SK-N-SH treated with all-trans-retinoic acid at 6 μM for 48 hours (cell line): Measurements from ENCODE around the gene KCNT1.

ENCODE experiments used
- POU6F1 ChIP-seq: fragments of 250-450 bp; sonication (Bioruptor Pico); IDR thresholded peaks from 2 replicates; pipeline ENCODE4 v1.8.0; 2021; ENCODE audit warnings: low read depth, mild to moderate bottlenecking, moderate library complexity, borderline replicate concordance
- PPARA ChIP-seq: fragments of 250-450 bp; sonication (Bioruptor Pico); IDR thresholded peaks from 2 replicates; pipeline ENCODE4 v1.5.0; 2020; ENCODE audit warnings: mild to moderate bottlenecking, borderline replicate concordance
- RARB ChIP-seq: fragments of 250-450 bp; sonication (Bioruptor Pico); IDR thresholded peaks from 2 replicates; pipeline ENCODE4 v1.8.0; 2021; ENCODE audit warnings: mild to moderate bottlenecking, moderate library complexity
- ZC3H10 ChIP-seq: fragments of 250-450 bp; sonication (Bioruptor Pico); IDR thresholded peaks from 2 replicates; pipeline ENCODE4 v1.5.1; 2021; ENCODE audit warnings: mild to moderate bottlenecking, moderate library complexity
- ZFP3 ChIP-seq: fragments of 250-450 bp; sonication (Bioruptor Pico); IDR thresholded peaks from 2 replicates; pipeline ENCODE4 v1.5.0; 2020; ENCODE audit warnings: mild to moderate bottlenecking, moderate library complexity
- ZNF8 ChIP-seq: fragments of 450-650 bp; formaldehyde crosslinking; IDR thresholded peaks from 2 replicates; pipeline ENCODE4 v1.5.0; 2020; ENCODE audit warnings: mild to moderate bottlenecking, moderate library complexity
- TF ChIP-seq, protein P1 (sequence below): fragments of 250-450 bp; sonication (Bioruptor Pico); IDR thresholded peaks from 2 replicates; pipeline ENCODE4 v1.8.0; 2020; ENCODE audit warnings: mild to moderate bottlenecking, moderate library complexity, borderline replicate concordance
- TF ChIP-seq, protein P2 (sequence below): fragments of 250-450 bp; sonication (Bioruptor Pico); IDR thresholded peaks from 2 replicates; pipeline ENCODE4 v1.5.1; 2020; ENCODE audit warnings: low read depth, mild to moderate bottlenecking, moderate library complexity

DNA sequence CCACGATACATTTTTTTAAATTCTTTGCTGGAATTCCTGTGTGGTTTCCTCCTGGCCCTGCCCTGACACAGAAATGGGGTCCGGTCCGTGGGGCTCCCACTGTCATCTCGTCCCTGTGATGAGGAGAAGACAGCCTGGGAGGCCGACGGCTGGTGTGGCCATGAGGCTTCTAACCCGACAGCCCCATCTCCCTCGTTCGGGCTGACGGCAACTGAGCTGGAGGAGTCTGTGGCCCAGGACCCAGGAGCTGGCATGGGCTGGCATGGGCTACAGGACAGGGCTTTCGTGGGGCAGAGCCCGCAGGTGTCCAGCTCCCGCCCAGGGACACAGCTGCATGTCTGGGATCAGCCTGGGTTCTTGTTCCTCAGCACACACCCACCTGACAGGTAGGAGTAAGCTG is 25.1 kb upstream of the KCNT1 start:
- TF ChIP-seq, protein P1, sequence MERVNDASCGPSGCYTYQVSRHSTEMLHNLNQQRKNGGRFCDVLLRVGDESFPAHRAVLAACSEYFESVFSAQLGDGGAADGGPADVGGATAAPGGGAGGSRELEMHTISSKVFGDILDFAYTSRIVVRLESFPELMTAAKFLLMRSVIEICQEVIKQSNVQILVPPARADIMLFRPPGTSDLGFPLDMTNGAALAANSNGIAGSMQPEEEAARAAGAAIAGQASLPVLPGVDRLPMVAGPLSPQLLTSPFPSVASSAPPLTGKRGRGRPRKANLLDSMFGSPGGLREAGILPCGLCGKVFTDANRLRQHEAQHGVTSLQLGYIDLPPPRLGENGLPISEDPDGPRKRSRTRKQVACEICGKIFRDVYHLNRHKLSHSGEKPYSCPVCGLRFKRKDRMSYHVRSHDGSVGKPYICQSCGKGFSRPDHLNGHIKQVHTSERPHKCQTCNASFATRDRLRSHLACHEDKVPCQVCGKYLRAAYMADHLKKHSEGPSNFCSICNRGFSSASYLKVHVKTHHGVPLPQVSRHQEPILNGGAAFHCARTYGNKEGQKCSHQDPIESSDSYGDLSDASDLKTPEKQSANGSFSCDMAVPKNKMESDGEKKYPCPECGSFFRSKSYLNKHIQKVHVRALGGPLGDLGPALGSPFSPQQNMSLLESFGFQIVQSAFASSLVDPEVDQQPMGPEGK (CRISPR knock-in tag) = no peak
- TF ChIP-seq RARB (CRISPR knock-in tag) (no peak), ZFP3 (CRISPR knock-in tag) (no peak), PPARA (CRISPR knock-in tag) (no peak), ZNF8 (CRISPR knock-in tag) (no peak), POU6F1 (CRISPR knock-in tag) (no peak), ZC3H10 (CRISPR knock-in tag) (no peak)
- TF ChIP-seq, protein P2, sequence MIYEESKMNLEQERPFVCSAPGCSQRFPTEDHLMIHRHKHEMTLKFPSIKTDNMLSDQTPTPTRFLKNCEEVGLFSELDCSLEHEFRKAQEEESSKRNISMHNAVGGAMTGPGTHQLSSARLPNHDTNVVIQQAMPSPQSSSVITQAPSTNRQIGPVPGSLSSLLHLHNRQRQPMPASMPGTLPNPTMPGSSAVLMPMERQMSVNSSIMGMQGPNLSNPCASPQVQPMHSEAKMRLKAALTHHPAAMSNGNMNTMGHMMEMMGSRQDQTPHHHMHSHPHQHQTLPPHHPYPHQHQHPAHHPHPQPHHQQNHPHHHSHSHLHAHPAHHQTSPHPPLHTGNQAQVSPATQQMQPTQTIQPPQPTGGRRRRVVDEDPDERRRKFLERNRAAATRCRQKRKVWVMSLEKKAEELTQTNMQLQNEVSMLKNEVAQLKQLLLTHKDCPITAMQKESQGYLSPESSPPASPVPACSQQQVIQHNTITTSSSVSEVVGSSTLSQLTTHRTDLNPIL (CRISPR knock-in tag) = no peak
